Lower lobe of right lung (tissue), 2 donors: ENCODE results near the gene LCTL. TPM values are rescaled to one million over a fixed set of nuclear protein-coding genes. Genes with fewer than 3 reads are reported as not detected.
"Not testable (repeated sequence)": the region's sequence is repeated elsewhere in the genome, so short reads cannot be mapped to it uniquely, and the experiment has no call there.

ENCODE experiments used
- ATAC-seq, 2 donors: fragments of 200-7000 bp; cut with Tn5 transposase; one replicate each; pipeline ENCODE4 v1.9.1; 2020 to 2022; ENCODE audit warnings: mild to moderate bottlenecking in 2 of 2, moderate library complexity in 2 of 2
- DNase-seq: peaks from one replicate; pipeline ENCODE4 v3.0.0-alpha.2; 2020
- H3K27ac ChIP-seq: fragments of 200-600 bp; one replicate; pipeline ENCODE4 v1.8.0; 2022
- H3K27me3 ChIP-seq: fragments of 200-600 bp; one replicate; pipeline ENCODE4 v1.8.0; 2022; ENCODE audit warnings: low read depth
- H3K36me3 ChIP-seq: fragments of 200-600 bp; one replicate; pipeline ENCODE4 v1.8.0; 2022; ENCODE audit warnings: mild to moderate bottlenecking
- H3K4me1 ChIP-seq: fragments of 200-600 bp; one replicate; pipeline ENCODE4 v1.8.0; 2022
- H3K4me3 ChIP-seq: fragments of 200-600 bp; one replicate; pipeline ENCODE4 v1.8.0; 2022; ENCODE audit warnings: mild to moderate bottlenecking
- H3K9me3 ChIP-seq: fragments of 200-600 bp; one replicate; pipeline ENCODE4 v1.8.0; 2022
- CTCF ChIP-seq: fragments of 200-600 bp; IDR thresholded peaks from one replicate; pipeline ENCODE4 v1.8.0; 2022; ENCODE audit warnings: antibody characterized with exemption, mild to moderate bottlenecking
- intact Hi-C: fragments of 100-400 bp; cut with DNase I; formaldehyde crosslinking; loops from one replicate; pipeline ENCODE4 v1.11.0; 2022
- total RNA-seq: library from RNA; stranded (reverse); fragmentation: NEBNext Ultra II Directional; extraction: Animal tissue kit (Norgen Biotek cat#: 25700); gene quantifications from one replicate; pipeline ENCODE4 v1.2.1, GENCODE V29; 2021
- donor health status: DM: no; HTN: yes; CAD: no; lungs with severe emphysema.

Gene LCTL
- total RNA-seq, 1 donor from 2014 or later: not detected

GRCh38 chr15:66503780-66504562 is 61.8 kb downstream of the LCTL start:
- H3K27me3 ChIP-seq: no peaks in the 10 kb centered on the region
- TF ChIP-seq CTCF: no peak
- H3K4me3 ChIP-seq: peak overlapping the region; percentile 99
- DNase-seq: no peak
- intact Hi-C loops: no loop called here
- ATAC-seq: no peak
- H3K4me1 ChIP-seq: peaks cover 38% of the 10 kb centered on the region
- no peaks in the 10 kb centered on the region for H3K9me3 ChIP-seq
- H3K36me3 ChIP-seq: peaks cover 44% of the 10 kb centered on the region
- H3K27ac ChIP-seq: peak overlapping the region; percentile 97

- peaks cover 53% of the 10 kb centered on the region for H3K36me3 ChIP-seq
- ATAC-seq, H3K27me3 ChIP-seq, H3K9me3 ChIP-seq, intact Hi-C loops, DNase-seq, H3K27ac ChIP-seq: not testable (repeated sequence)
- peak overlapping the region; percentile 99 for H3K4me3 ChIP-seq
- H3K4me1 ChIP-seq: peaks cover 40% of the 10 kb centered on the region
These were observed 62.7 kb downstream of the LCTL start for GRCh38 chr15:66503041-66503648.

GRCh38 chr15:66502491-66502890 is 63.3 kb downstream of the LCTL start:
- H3K4me1 ChIP-seq: peaks cover 45% of the 10 kb centered on the region
- no peaks in the 10 kb centered on the region for H3K27me3 ChIP-seq
- intact Hi-C loops: no loop called here
- ATAC-seq (no peak), DNase-seq (no peak)
- H3K9me3 ChIP-seq: no peaks in the 10 kb centered on the region
- H3K36me3 ChIP-seq: peaks cover 56% of the 10 kb centered on the region
- H3K27ac ChIP-seq: no peak overlapping the region
- TF ChIP-seq CTCF: no peak
- peak overlapping the region; percentile 99 for H3K4me3 ChIP-seq

GRCh38 chr15:66500346-66500745 is 65.5 kb downstream of the LCTL start:
- peaks cover 61% of the 10 kb centered on the region for H3K36me3 ChIP-seq
- H3K9me3 ChIP-seq, H3K27me3 ChIP-seq, DNase-seq, intact Hi-C loops, H3K4me3 ChIP-seq, ATAC-seq, H3K27ac ChIP-seq: not testable (repeated sequence)
- peaks cover 52% of the 10 kb centered on the region for H3K4me1 ChIP-seq

- DNase-seq (no peak), ATAC-seq (no peak)
- Histone ChIP-seq H3K4me1 (peaks cover 47% of the 10 kb centered on the region), H3K36me3 (peaks cover 77% of the 10 kb centered on the region), H3K27me3 (no peaks in the 10 kb centered on the region), H3K9me3 (no peaks in the 10 kb centered on the region), H3K27ac (peak overlapping the region; percentile 87), H3K4me3 (no peak overlapping the region)
- intact Hi-C loops: no loop called here
- TF ChIP-seq CTCF: peak; percentile 31
These were observed 67.1 kb downstream of the LCTL start for GRCh38 chr15:66498501-66499386.

Other genes with a start within 250 kb of the LCTL start
- gene TIPIN, start 209.3 kb downstream of the LCTL start, total RNA-seq: 6.9 TPM
- 53.6 TPM for gene MAP2K1, start 179.1 kb downstream of the LCTL start, total RNA-seq
- gene SNAPC5, start 68.2 kb downstream of the LCTL start, total RNA-seq: 26.1 TPM
- gene RPL4, start 61.1 kb downstream of the LCTL start, total RNA-seq: 1,655 TPM
- 4.1 TPM for gene ZWILCH, start 60.7 kb downstream of the LCTL start, total RNA-seq
- gene SMAD6, start 136.2 kb upstream of the LCTL start, total RNA-seq: 159 TPM